OCI-LY3 (cell line): ENCODE measurements around the gene ARHGAP6.

ENCODE experiments used
- H2AFZ ChIP-seq: fragments of 200-600, 300-600 bp; shearing (Covaris generic); 2 replicates; pipeline ENCODE4 v1.6.0; 2014; ENCODE audit warnings: antibody characterized with exemption, low read depth, low read length
- H3K27ac ChIP-seq: fragments of 200-600, 300-600 bp; sonication (generic); 2 replicates; pipeline ENCODE4 v1.5.1; 2014; ENCODE audit warnings: mild to moderate bottlenecking, low read length, moderate library complexity, mixed read lengths
- H3K27me3 ChIP-seq: fragments of 200-600, 300-600 bp; sonication (generic); 2 replicates; pipeline ENCODE4 v1.6.1; 2014; ENCODE audit warnings: low read depth, low read length, mixed read lengths
- H3K36me3 ChIP-seq: fragments of 200-600, 300-600 bp; sonication (generic); replicated peaks from 2 replicates; pipeline ENCODE3; 2014; ENCODE audit warnings: low read depth, low read length, mixed read lengths
- H3K4me1 ChIP-seq: fragments of 300-600, 200-600 bp; sonication (generic); 2 replicates; pipeline ENCODE4 v1.6.1; 2014; ENCODE audit warnings: low read length, mixed read lengths
- H3K4me2 ChIP-seq: fragments of 200-600, 300-600 bp; sonication (generic); 2 replicates; pipeline ENCODE4 v1.6.1; 2014; ENCODE audit warnings: low read length, mixed read lengths
- H3K4me3 ChIP-seq: fragments of 300-600, 200-600 bp; sonication (generic); 2 replicates; pipeline ENCODE4 v1.5.1; 2014; ENCODE audit warnings: antibody characterized with exemption, mild to moderate bottlenecking, low read length, moderate library complexity
- H3K79me2 ChIP-seq: fragments of 300-600, 200-600 bp; shearing (Covaris generic); 2 replicates; pipeline ENCODE4 v1.6.1; 2014; ENCODE audit warnings: mild to moderate bottlenecking, low read length, mixed read lengths
- H3K9ac ChIP-seq: fragments of 300-600, 200-600 bp; shearing (Covaris generic); 2 replicates; pipeline ENCODE4 v1.6.0; 2014; ENCODE audit warnings: mild to moderate bottlenecking, low read length, moderate library complexity
- H3K9me3 ChIP-seq: fragments of 200-600, 300-600 bp; shearing (Covaris generic); 2 replicates; pipeline ENCODE4 v1.6.1; 2014; ENCODE audit warnings: low read length, mixed read lengths; ENCODE audit not compliant: insufficient read depth
- H4K20me1 ChIP-seq: fragments of 200-600, 300-600 bp; sonication (generic); 2 replicates; pipeline ENCODE4 v1.6.1; 2016; ENCODE audit warnings: low read length, mixed read lengths; ENCODE audit not compliant: insufficient read depth
- EZH2phosphoT487 ChIP-seq: fragments of 200-600 bp; shearing (Covaris generic); IDR thresholded peaks from 2 replicates; pipeline ENCODE4 v1.6.1; 2018; ENCODE audit warnings: antibody characterized with exemption, mixed run types, low read depth
- TF ChIP-seq, protein P1 (sequence below): fragments of 200-600, 300-600 bp; sonication (generic); IDR thresholded peaks from 2 replicates; pipeline ENCODE4 v1.5.1; 2014; ENCODE audit warnings: antibody characterized with exemption, low read length, low read depth

The ARHGAP6 gene

DNA sequence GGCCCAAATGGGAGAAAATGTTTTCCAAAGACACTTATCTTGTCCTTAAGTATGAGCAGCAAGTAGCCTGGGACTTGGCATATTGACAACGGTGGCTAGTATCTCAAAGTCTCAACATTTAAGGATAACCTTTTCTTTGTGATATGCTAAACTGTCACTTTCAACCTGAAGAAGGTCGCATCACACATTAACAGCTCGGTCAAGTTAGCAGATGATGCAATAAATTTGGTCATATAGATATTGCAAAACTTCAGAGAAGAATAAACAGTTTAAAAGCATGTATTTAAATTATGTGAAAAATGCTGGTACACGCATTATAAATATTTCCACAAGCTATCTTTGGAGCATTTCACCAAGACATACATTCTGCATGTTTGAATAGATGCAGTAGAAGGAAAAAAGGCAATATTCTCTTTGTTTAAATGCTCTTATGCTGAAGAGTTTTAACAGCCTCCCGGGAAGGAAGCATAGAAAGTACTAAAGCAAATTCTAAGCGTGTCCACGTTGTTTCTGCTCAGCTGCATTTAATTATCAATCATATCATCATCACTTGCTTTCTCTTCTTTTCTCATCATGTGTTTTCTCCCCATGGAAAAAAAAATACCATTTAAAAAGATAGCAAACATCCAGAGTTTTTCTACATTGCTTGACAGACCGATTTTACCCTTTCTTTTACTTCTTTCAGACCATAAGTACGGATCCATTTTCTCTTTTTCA, 24.2 kb downstream of the ARHGAP6 start:
- Histone ChIP-seq H3K4me1 (peaks cover 8% of the 10 kb centered on the region; the same call in 1 of the 2 replicates), H3K9me3 (no peaks in the 10 kb centered on the region)

DNA sequence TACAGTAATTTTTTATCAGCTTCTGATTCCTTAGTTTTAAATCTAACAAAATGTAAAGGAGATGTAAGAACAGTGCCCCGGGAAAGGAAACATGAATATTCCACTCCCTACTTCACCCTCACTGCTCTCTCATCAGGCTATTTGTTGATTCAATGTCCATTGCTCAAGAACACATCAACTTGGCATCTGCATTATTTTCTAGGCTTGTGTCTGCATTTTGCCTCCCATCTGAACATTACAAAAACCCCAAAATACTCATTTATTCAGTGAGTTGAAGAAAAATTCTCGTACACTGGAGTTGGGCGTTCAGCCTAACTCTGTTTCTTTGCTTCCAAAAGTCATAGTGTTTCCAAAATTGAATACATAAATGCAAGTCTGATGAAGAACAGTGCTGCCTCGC, 25.6 kb downstream of the ARHGAP6 start:
- Histone ChIP-seq H3K9ac (no peak overlapping the region), H3K4me3 (no peak overlapping the region), H3K4me2 (no peak overlapping the region), H4K20me1 (no peaks in the 10 kb centered on the region), H3K4me1 (no peaks in the 10 kb centered on the region), H3K79me2 (no peaks in the 10 kb centered on the region), H2AFZ (no peak overlapping the region), H3K9me3 (no peaks in the 10 kb centered on the region), H3K36me3 (no peaks in the 10 kb centered on the region), H3K27ac (no peak overlapping the region), H3K27me3 (no peaks in the 10 kb centered on the region)
- TF ChIP-seq EZH2phosphoT487 = no peak
- TF ChIP-seq, protein P1, sequence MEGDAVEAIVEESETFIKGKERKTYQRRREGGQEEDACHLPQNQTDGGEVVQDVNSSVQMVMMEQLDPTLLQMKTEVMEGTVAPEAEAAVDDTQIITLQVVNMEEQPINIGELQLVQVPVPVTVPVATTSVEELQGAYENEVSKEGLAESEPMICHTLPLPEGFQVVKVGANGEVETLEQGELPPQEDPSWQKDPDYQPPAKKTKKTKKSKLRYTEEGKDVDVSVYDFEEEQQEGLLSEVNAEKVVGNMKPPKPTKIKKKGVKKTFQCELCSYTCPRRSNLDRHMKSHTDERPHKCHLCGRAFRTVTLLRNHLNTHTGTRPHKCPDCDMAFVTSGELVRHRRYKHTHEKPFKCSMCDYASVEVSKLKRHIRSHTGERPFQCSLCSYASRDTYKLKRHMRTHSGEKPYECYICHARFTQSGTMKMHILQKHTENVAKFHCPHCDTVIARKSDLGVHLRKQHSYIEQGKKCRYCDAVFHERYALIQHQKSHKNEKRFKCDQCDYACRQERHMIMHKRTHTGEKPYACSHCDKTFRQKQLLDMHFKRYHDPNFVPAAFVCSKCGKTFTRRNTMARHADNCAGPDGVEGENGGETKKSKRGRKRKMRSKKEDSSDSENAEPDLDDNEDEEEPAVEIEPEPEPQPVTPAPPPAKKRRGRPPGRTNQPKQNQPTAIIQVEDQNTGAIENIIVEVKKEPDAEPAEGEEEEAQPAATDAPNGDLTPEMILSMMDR = no peak

More for the DNA sequence above, 24.2 kb downstream of the ARHGAP6 start:
- TF ChIP-seq, protein P1 = no peak
- TF ChIP-seq EZH2phosphoT487 = no peak
- Histone ChIP-seq H3K27me3 (no peaks in the 10 kb centered on the region), H3K9ac (no peak overlapping the region), H4K20me1 (no peaks in the 10 kb centered on the region), H3K79me2 (no peaks in the 10 kb centered on the region), H3K36me3 (no peaks in the 10 kb centered on the region), H2AFZ (no peak overlapping the region), H3K4me2 (no peak overlapping the region), H3K4me3 (no peak overlapping the region), H3K27ac (no peak overlapping the region)

DNA sequence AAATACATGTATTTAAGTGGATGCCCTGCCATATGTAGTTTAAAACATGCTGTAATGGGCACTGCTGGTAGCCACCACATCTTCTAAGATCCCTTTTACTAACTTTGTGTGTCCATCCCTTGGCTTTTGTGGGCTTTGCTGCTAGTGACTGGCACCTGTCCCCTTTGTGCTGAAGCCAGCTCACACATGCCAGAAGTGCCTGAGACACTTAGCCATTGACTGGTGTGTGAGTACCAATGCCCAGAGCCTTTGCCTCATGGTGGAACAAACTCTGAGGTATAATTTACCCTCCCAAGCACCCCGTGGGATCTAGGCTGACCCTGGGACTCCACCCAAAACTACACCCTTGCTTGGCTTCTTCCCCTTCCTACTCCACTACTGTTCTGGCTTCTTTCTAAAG, 33.0 kb downstream of the ARHGAP6 start:
- Histone ChIP-seq H2AFZ (no peak overlapping the region), H3K4me2 (no peak overlapping the region), H3K9me3 (no peaks in the 10 kb centered on the region), H3K4me3 (no peak overlapping the region), H3K79me2 (no peaks in the 10 kb centered on the region), H4K20me1 (no peaks in the 10 kb centered on the region), H3K27me3 (no peaks in the 10 kb centered on the region), H3K36me3 (no peaks in the 10 kb centered on the region), H3K9ac (no peak overlapping the region), H3K27ac (no peak overlapping the region), H3K4me1 (no peaks in the 10 kb centered on the region)
- TF ChIP-seq, protein P1 = no peak
- TF ChIP-seq EZH2phosphoT487 = no peak

DNA sequence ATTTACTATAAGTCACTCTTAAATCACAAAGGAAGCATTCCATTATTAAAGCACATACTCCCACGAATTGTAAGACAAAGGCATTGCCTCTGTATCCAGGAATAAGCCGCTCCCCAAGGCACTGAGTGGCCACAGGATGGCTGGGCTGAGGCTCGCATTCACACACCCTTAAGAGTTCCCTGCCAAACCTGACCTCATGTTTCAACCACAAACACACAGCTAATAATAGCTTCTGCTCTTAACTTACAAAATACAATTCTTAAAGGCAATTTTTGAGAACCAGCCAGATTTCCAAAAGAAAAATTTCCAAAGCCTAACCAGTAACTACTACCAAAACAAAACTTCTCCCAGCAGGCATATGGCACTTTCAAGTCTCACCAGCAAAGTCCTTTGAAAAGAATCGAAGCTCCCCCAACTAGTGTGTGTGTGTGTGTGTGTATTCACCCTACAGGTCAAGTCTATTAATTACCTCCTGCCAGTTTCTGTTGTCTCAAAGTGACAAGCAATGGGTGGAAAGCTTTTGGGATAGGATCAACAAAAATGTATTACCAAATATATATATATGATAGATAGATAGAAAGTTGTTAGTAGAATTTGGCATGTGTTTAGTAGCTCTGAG, 36.0 kb downstream of the ARHGAP6 start:
- Histone ChIP-seq H3K4me3 (no peak overlapping the region), H4K20me1 (no peaks in the 10 kb centered on the region), H3K27ac (no peak overlapping the region), H3K79me2 (no peaks in the 10 kb centered on the region), H3K9ac (no peak overlapping the region), H3K36me3 (no peaks in the 10 kb centered on the region), H3K27me3 (no peaks in the 10 kb centered on the region), H2AFZ (no peak overlapping the region), H3K4me2 (no peak overlapping the region), H3K9me3 (peaks cover 3% of the 10 kb centered on the region; the same call in 1 of the 2 replicates), H3K4me1 (no peaks in the 10 kb centered on the region)
- TF ChIP-seq EZH2phosphoT487 = no peak
- TF ChIP-seq, protein P1 = no peak
